HepG2 (cell line): Measurements from ENCODE around the gene TEX19. TPM values are rescaled to one million over a fixed set of nuclear protein-coding genes. Genes with fewer than 3 reads are reported as not detected.

ENCODE experiments used
- ARNTL ChIP-seq: sonication (generic); formaldehyde crosslinking; IDR thresholded peaks from 2 replicates; pipeline ENCODE4 v1.4.0; 2020; ENCODE audit warnings: mild to moderate bottlenecking, missing genetic modification reagents
- CAMTA2 ChIP-seq: sonication (generic); formaldehyde crosslinking; IDR thresholded peaks from 2 replicates; pipeline ENCODE4 v1.4.0; 2020; ENCODE audit warnings: mild to moderate bottlenecking, missing genetic modification reagents, borderline replicate concordance
- E2F5 ChIP-seq: sonication (generic); formaldehyde crosslinking; conservative IDR thresholded peaks from 2 replicates; pipeline ENCODE4 v1.4.0; 2020; ENCODE audit warnings: missing genetic modification reagents
- IRF2 ChIP-seq: IDR thresholded peaks from 2 replicates; pipeline ENCODE4 v1.6.1; 2018; ENCODE audit warnings: missing genetic modification reagents, missing compliant biosample characterization
- MNT ChIP-seq: fragments of 450-650 bp; IDR thresholded peaks from 2 replicates; pipeline ENCODE4 v1.6.1; 2016
- NR0B2 ChIP-seq: sonication (generic); formaldehyde crosslinking; IDR thresholded peaks from 2 replicates; pipeline ENCODE4 v1.4.0; 2020; ENCODE audit warnings: mild to moderate bottlenecking, missing genetic modification reagents
- SPEN ChIP-seq: sonication (generic); formaldehyde crosslinking; IDR thresholded peaks from 2 replicates; pipeline ENCODE4 v1.5.1; 2020; ENCODE audit warnings: low read depth, mild to moderate bottlenecking, missing genetic modification reagents
- SRY ChIP-seq: sonication (generic); formaldehyde crosslinking; IDR thresholded peaks from 2 replicates; pipeline ENCODE4 v1.8.0; 2022; ENCODE audit warnings: mild to moderate bottlenecking, missing genetic modification reagents
- TEAD3 ChIP-seq: optimal IDR thresholded peaks from 2 replicates; pipeline ENCODE3; 2016; ENCODE audit warnings: borderline replicate concordance
- ZFP62 ChIP-seq: sonication (generic); formaldehyde crosslinking; IDR thresholded peaks from 2 replicates; pipeline ENCODE4 v1.4.0; 2020; ENCODE audit warnings: missing genetic modification reagents
- ZNF124 ChIP-seq: sonication (generic); formaldehyde crosslinking; IDR thresholded peaks from 2 replicates; pipeline ENCODE4 v1.4.0; 2020; ENCODE audit warnings: missing genetic modification reagents
- ZNF232 ChIP-seq: sonication (generic); formaldehyde crosslinking; IDR thresholded peaks from 2 replicates; pipeline ENCODE4 v1.4.0; 2020; ENCODE audit warnings: missing genetic modification reagents, borderline replicate concordance
- ZNF362 ChIP-seq: sonication (generic); formaldehyde crosslinking; IDR thresholded peaks from 2 replicates; pipeline ENCODE4 v1.4.0; 2020; ENCODE audit warnings: missing genetic modification reagents, mild to moderate bottlenecking, borderline replicate concordance
- ZNF503 ChIP-seq: sonication (generic); formaldehyde crosslinking; IDR thresholded peaks from 2 replicates; pipeline ENCODE4 v1.4.0; 2020; ENCODE audit warnings: missing genetic modification reagents
- ZNF616 ChIP-seq: sonication (generic); formaldehyde crosslinking; IDR thresholded peaks from 2 replicates; pipeline ENCODE4 v1.5.0; 2020; ENCODE audit warnings: low read depth, mild to moderate bottlenecking, missing genetic modification reagents
- ZNF710 ChIP-seq: sonication (generic); formaldehyde crosslinking; IDR thresholded peaks from 2 replicates; pipeline ENCODE4 v1.5.0; 2020; ENCODE audit warnings: mild to moderate bottlenecking, missing genetic modification reagents, borderline replicate concordance
- ZNF781 ChIP-seq: sonication (generic); formaldehyde crosslinking; IDR thresholded peaks from 2 replicates; pipeline ENCODE4 v1.5.1; 2020; ENCODE audit warnings: borderline replicate concordance, mild to moderate bottlenecking, missing genetic modification reagents; ENCODE audit errors: not compliant biosample characterization
- ZNF790 ChIP-seq: sonication (generic); formaldehyde crosslinking; IDR thresholded peaks from 2 replicates; pipeline ENCODE4 v1.8.0; 2022; ENCODE audit warnings: missing genetic modification reagents, mild to moderate bottlenecking, borderline replicate concordance
- ZNF878 ChIP-seq: sonication (generic); formaldehyde crosslinking; IDR thresholded peaks from 2 replicates; pipeline ENCODE4 v1.8.1; 2023; ENCODE audit warnings: mild to moderate bottlenecking, missing genetic modification reagents, moderate library complexity
- ZSCAN25 ChIP-seq: sonication (generic); formaldehyde crosslinking; IDR thresholded peaks from 2 replicates; pipeline ENCODE4 v1.8.0; 2022; ENCODE audit warnings: mild to moderate bottlenecking, missing genetic modification reagents
- polyA plus RNA-seq, 8 experiments: library from polyadenylated mRNA; depleted of rRNA in 3 of 8; stranded (reverse) in 7 of 8; unstranded in 1 of 8; fragments of >200 nt; fragmentation: Illumina TruSeq in 4 of 8; extraction: Trizol in 4 of 8; gene quantifications; 2 replicates each; pipeline versions ENCODE4 v1.2.1 to v1.2.3, GENCODE V29; 2011 to 2016; ENCODE audit warnings: low read depth in 4 of 8, missing spikeins in 1 of 8, mixed read lengths in 1 of 8; ENCODE audit not compliant: insufficient read depth in 1 of 8
- total RNA-seq, 5 experiments: library from RNA; depleted of rRNA; stranded (reverse); fragments of >200 nt; fragmentation: Illumina TruSeq; extraction: Trizol; gene quantifications; 2 replicates each; pipeline ENCODE4 v1.2.3, GENCODE V29; 2016; ENCODE audit warnings: low read depth in 1 of 5

The TEX19 gene
- total and polyA plus RNA-seq, 2 of the 13 experiments (the other 11 are each of a cell fraction or from before 2014, with no cell fraction given), result 1.3 to 6.0 TPM

GRCh38 chr17:82370471-82371332 is 11.7 kb downstream of the TEX19 start (continued):
- TF ChIP-seq TEAD3 (peak; percentile 48), ZNF616 (peak; percentile 97; the same call in 1 of the 2 replicates), E2F5 (0 out of 2 replicates have a peak, but pooled peaks have one; percentile 56), CAMTA2 (CRISPR knock-in tag) (peak; percentile 88; the same call in 1 of the 2 replicates), ZNF362 (CRISPR knock-in tag) (no peak), ZNF878 (peak; percentile 96), ZNF710 (0 out of 2 replicates have a peak, but pooled peaks have one; percentile 55), ARNTL (CRISPR knock-in tag) (peak; percentile 89), IRF2 (peak; percentile 66), NR0B2 (CRISPR knock-in tag) (peak; percentile 89), ZSCAN25 (CRISPR knock-in tag) (peak; percentile 79), ZNF790 (CRISPR knock-in tag) (no peak), ZNF232 (CRISPR knock-in tag) (peak; percentile 98), ZNF124 (CRISPR knock-in tag) (peak; percentile 86), SPEN (CRISPR knock-in tag) (peak; percentile 74; the same call in 1 of the 2 replicates), ZFP62 (CRISPR knock-in tag) (no peak), ZNF781 (CRISPR knock-in tag) (peak; percentile 94), MNT (no peak), ZNF503 (peak; percentile 64), SRY (CRISPR knock-in tag) (peak; percentile 93; the same call in 1 of the 2 replicates)
